Measurements from ENCODE around the gene ITGA3. TPM values are rescaled to one million over a fixed set of nuclear protein-coding genes. Genes with fewer than 3 reads are reported as not detected.
A peak's percentile ranks its signal among the peaks of the same experiment; 100 is the strongest.

The ITGA3 gene
- 10 to 100 TPM; 16.6 to 21.7 TPM for total RNA-seq
- 12.1 TPM for polyA plus RNA-seq (2013, experiment 1 of 2)
- 14.6 TPM for polyA plus RNA-seq (2013, experiment 2 of 2)
- long read RNA-seq, experiment 1, partial matches to known transcripts, result 4 of 4 reads
- long read RNA-seq, experiment 1, other reads (novel, unspliced or antisense), result 0 of 4 reads
- long read RNA-seq, experiment 2, full-length matches to known transcripts, result 9 of 15 reads
- long read RNA-seq, experiment 2, partial matches to known transcripts, result 4 of 15 reads
- long read RNA-seq, experiment 2, other reads (novel, unspliced or antisense), result 2 of 15 reads
- long read RNA-seq, experiment 3, full-length matches to known transcripts, result 1 of 9 reads
- long read RNA-seq, experiment 3, partial matches to known transcripts, result 7 of 9 reads
- long read RNA-seq, experiment 3, other reads (novel, unspliced or antisense), result 1 of 9 reads
- long read RNA-seq, experiment 4, result 0 reads

DNA sequence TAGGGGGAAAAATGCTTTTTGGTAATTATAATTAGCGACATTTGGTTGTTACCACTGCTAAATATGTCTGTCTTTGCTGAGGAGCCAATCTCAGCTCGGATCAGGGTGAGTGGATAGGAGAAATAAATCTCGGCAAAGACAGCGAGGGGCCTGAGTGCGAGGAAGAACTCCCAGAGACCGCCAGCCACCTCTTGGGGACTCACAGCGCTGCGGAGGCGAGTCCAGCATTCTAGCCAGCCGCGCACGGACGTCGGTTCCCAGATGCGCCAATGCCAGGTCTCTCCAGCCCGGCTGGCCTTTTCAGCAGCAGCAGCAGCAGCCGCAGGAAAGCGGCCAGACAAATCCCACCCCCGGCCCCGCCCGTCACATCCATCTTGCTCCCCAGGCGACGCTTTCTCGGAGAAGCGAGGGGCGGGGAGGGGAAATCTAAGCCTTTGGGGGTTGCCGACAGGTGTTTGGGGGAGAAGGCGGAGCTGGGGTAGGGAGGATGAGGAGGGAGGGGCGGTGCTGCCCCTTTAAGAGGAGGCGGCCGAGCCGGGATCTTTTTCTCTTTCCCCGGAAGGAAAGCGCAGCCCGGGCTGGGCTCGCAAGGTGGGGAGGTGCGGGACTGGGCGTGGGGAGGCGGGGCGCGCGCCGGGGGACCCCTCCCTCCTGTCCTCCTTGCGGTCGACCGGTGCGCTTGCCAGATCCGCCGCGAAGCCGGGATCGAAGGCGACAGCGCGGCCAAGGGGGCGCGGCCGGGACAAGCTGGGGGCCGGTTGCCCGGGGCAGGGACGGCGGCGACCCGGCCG lies at the start of gene ITGA3:
TSS of gene ITGA3 (plus strand) at position 685 of the 791 bp plus-strand sequence. CDS start 330 bp downstream, outside the sequence.
- peaks cover 31% of the 10 kb centered on the region for H3K27me3 ChIP-seq (ENCODE audit: control insufficient read depth, insufficient read depth, low read length, poor library complexity, severe bottlenecking)
- peak within 1 kb of the TSS; percentile 68 for H3K4me3 Mint-ChIP-seq

DNA sequence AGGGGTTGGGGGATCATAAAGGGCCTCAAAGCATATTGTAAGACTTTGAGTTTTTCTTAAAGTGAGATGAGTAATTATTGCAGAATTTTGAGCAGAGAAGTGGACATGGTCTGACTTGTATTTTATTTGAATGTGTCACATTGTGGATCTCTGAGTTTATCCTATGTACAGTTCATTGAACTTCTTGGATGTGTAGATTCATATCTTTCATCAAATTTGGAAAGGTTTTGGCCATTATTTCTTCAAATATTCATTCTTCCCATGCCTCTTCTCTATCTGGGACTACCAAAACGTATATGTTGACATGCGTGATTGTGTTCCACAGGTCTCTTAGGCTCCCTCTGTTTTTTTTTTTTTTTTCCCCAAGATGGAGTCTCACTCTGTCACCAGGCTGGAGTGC lies 46.6 kb upstream of the ITGA3 start:
- Histone ChIP-seq H3K4me3 (ENCODE audit: low read length) (no peak overlapping the region), H3K9ac (ENCODE audit: extremely low read depth, low read length, poor library complexity, severe bottlenecking) (no peak overlapping the region), H3K27ac (ENCODE audit: low read depth, low read length) (no peak overlapping the region), H3K4me1 (ENCODE audit: control insufficient read depth, insufficient read depth, low read length) (no peaks in the 10 kb centered on the region), H3K27me3 (ENCODE audit: control insufficient read depth, insufficient read depth, low read length, poor library complexity, severe bottlenecking) (peaks cover 44% of the 10 kb centered on the region), H3K36me3 (ENCODE audit: control insufficient read depth, insufficient read depth, low read length) (no peaks in the 10 kb centered on the region), H3K9me3 (ENCODE audit: control insufficient read depth, low read length) (peaks cover 9% of the 10 kb centered on the region)
- DNase-seq, result no peak
- TF ChIP-seq, protein P1, sequence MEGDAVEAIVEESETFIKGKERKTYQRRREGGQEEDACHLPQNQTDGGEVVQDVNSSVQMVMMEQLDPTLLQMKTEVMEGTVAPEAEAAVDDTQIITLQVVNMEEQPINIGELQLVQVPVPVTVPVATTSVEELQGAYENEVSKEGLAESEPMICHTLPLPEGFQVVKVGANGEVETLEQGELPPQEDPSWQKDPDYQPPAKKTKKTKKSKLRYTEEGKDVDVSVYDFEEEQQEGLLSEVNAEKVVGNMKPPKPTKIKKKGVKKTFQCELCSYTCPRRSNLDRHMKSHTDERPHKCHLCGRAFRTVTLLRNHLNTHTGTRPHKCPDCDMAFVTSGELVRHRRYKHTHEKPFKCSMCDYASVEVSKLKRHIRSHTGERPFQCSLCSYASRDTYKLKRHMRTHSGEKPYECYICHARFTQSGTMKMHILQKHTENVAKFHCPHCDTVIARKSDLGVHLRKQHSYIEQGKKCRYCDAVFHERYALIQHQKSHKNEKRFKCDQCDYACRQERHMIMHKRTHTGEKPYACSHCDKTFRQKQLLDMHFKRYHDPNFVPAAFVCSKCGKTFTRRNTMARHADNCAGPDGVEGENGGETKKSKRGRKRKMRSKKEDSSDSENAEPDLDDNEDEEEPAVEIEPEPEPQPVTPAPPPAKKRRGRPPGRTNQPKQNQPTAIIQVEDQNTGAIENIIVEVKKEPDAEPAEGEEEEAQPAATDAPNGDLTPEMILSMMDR (conservative IDR thresholded peaks at IDR 0.05), result no peak
- Mint-ChIP-seq H3K4me1 (no peaks in the 10 kb centered on the region), H3K36me3 (ENCODE audit: low read depth) (no peaks in the 10 kb centered on the region), H3K27me3 (ENCODE audit: insufficient read depth) (peaks cover 49% of the 10 kb centered on the region), H3K9me3 (peaks cover 15% of the 10 kb centered on the region), H3K4me3 (no peak overlapping the region), H3K27ac (no peak overlapping the region)
- 82 to 93% methylated on average over 2 of the region's 2 CpGs for WGBS, 2 experiments (ENCODE audit: insufficient coverage in 1 of 2, insufficient read length in 1 of 2)

More for the DNA sequence above, at the start of gene ITGA3:
- Mint-ChIP-seq H3K4me1 (peaks cover 52% of the 10 kb centered on the region), H3K27ac (peak within 1 kb of the TSS; percentile 86), H3K27me3 (ENCODE audit: insufficient read depth) (peaks cover 37% of the 10 kb centered on the region), H3K9me3 (no peaks in the 10 kb centered on the region), H3K36me3 (ENCODE audit: low read depth) (no peaks in the 10 kb centered on the region)
- Histone ChIP-seq H3K4me1 (ENCODE audit: control insufficient read depth, insufficient read depth, low read length) (peaks cover 16% of the 10 kb centered on the region), H3K4me3 (ENCODE audit: low read length) (peak within 1 kb of the TSS; percentile 84), H3K9me3 (ENCODE audit: control insufficient read depth, low read length) (no peaks in the 10 kb centered on the region), H3K9ac (ENCODE audit: extremely low read depth, low read length, poor library complexity, severe bottlenecking) (no peak within 1 kb of the TSS), H3K36me3 (ENCODE audit: control insufficient read depth, insufficient read depth, low read length) (no peaks in the 10 kb centered on the region), H3K27ac (ENCODE audit: low read depth, low read length) (no peak within 1 kb of the TSS)
- WGBS, 2 experiments (ENCODE audit: insufficient coverage in 1 of 2, insufficient read length in 1 of 2), result 0% methylated on average over 22 to 60 of the region's 65 CpGs
- DNase-seq, result peak; percentile 98
- TF ChIP-seq, protein P1 (conservative IDR thresholded peaks at IDR 0.05), result no peak

DNA sequence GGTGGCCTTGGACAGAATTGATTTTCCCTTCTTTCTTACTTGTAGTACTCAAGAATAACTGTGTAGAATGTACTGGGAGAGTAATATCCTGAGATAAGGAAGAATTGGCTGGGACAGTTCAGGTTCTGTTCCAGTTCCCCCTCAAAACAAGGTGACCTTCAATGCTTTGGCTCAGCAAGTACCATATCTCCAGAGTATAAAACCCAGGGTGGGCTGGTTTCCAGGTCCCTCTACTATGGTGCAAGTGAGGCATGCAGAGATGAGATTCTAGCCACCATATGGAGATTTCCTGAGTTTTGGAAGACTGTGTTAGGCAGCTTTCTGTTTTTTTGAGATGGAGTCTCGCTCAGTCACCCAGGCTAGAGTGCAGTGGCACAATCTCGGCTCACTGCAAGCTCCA lies 42.8 kb upstream of the ITGA3 start:
- Mint-ChIP-seq H3K36me3 (ENCODE audit: low read depth) (no peaks in the 10 kb centered on the region), H3K4me1 (no peaks in the 10 kb centered on the region), H3K9me3 (peaks cover 25% of the 10 kb centered on the region), H3K4me3 (no peak overlapping the region), H3K27ac (no peak overlapping the region), H3K27me3 (ENCODE audit: insufficient read depth) (peaks cover 44% of the 10 kb centered on the region)
- H3K4me3 ChIP-seq (ENCODE audit: low read length), result no peak overlapping the region
- H3K9me3 ChIP-seq (ENCODE audit: control insufficient read depth, low read length), result peaks cover 17% of the 10 kb centered on the region
- no peaks in the 10 kb centered on the region for H3K4me1 ChIP-seq (ENCODE audit: control insufficient read depth, insufficient read depth, low read length)
- peaks cover 40% of the 10 kb centered on the region for H3K27me3 ChIP-seq (ENCODE audit: control insufficient read depth, insufficient read depth, low read length, poor library complexity, severe bottlenecking)
- H3K9ac ChIP-seq (ENCODE audit: extremely low read depth, low read length, poor library complexity, severe bottlenecking), result no peak overlapping the region
- H3K36me3 ChIP-seq (ENCODE audit: control insufficient read depth, insufficient read depth, low read length), result no peaks in the 10 kb centered on the region
- TF ChIP-seq, protein P1 (conservative IDR thresholded peaks at IDR 0.05), result no peak
- no peak for DNase-seq
- no peak overlapping the region for H3K27ac ChIP-seq (ENCODE audit: low read depth, low read length)
- 76 to 83% methylated on average over 2 of the region's 2 CpGs for WGBS, 2 experiments (ENCODE audit: insufficient coverage in 1 of 2, insufficient read length in 1 of 2)

Data from endodermal cell (in vitro differentiated cells).